Trophoblast cell (in vitro differentiated cells and primary cell): Measurements from ENCODE around the gene FOXL1.
"Not testable (repeated sequence)": the region's sequence is repeated elsewhere in the genome, so short reads cannot be mapped to it uniquely, and the experiment has no call there.

Experiments
- DNase-seq, 2 donors: peaks; one replicate each; pipeline ENCODE4 v3.0.0-alpha.2; 2016
- H2AFZ ChIP-seq: 2 replicates; pipeline ENCODE4 v1.6.1; 2013; ENCODE audit warnings: low read length, moderate library complexity, mild to moderate bottlenecking; ENCODE audit not compliant: insufficient read depth, poor library complexity
- H2AK5ac ChIP-seq: 2 replicates; pipeline ENCODE4 v1.6.1; 2013; ENCODE audit warnings: mild to moderate bottlenecking, low read length
- H2BK120ac ChIP-seq: 2 replicates; pipeline ENCODE4 v1.6.1; 2013; ENCODE audit warnings: low read length, mild to moderate bottlenecking, moderate library complexity; ENCODE audit not compliant: insufficient read depth, poor library complexity
- H2BK12ac ChIP-seq: 2 replicates; pipeline ENCODE4 v1.6.1; 2013; ENCODE audit warnings: mild to moderate bottlenecking, low read length, moderate library complexity
- H2BK5ac ChIP-seq: 2 replicates; pipeline ENCODE4 v1.6.1; 2013; ENCODE audit warnings: low read length, low read depth, moderate library complexity, mild to moderate bottlenecking; ENCODE audit not compliant: poor library complexity
- H3K14ac ChIP-seq: 2 replicates; pipeline ENCODE4 v1.6.1; 2013; ENCODE audit warnings: mild to moderate bottlenecking, low read length
- H3K18ac ChIP-seq: 2 replicates; pipeline ENCODE4 v1.6.1; 2013; ENCODE audit warnings: mild to moderate bottlenecking, low read length
- H3K23ac ChIP-seq: 2 replicates; pipeline ENCODE4 v1.6.1; 2013; ENCODE audit warnings: low read length
- H3K27ac ChIP-seq: 2 replicates; pipeline ENCODE4 v1.5.1; 2013; ENCODE audit warnings: low read depth, mild to moderate bottlenecking, inconsistent platforms, low read length, moderate library complexity
- H3K27me3 ChIP-seq: 2 replicates; pipeline ENCODE4 v1.6.1; 2013; ENCODE audit warnings: inconsistent platforms, mild to moderate bottlenecking, low read length, moderate library complexity; ENCODE audit not compliant: insufficient read depth
- H3K36me3 ChIP-seq, 2 experiments: 1 replicate in 1 of 2; 2 replicates in 1 of 2; pipeline ENCODE4 v1.6.1; 2013; ENCODE audit warnings: low read length in 2 of 2, mild to moderate bottlenecking in 2 of 2, moderate library complexity in 1 of 2; ENCODE audit not compliant: insufficient read depth in 2 of 2, control insufficient read depth in 1 of 2
- H3K4ac ChIP-seq: 2 replicates; pipeline ENCODE4 v1.6.1; 2013; ENCODE audit warnings: low read depth, mild to moderate bottlenecking, low read length, moderate library complexity
- H3K4me1 ChIP-seq, 2 experiments: 1 replicate in 1 of 2; 2 replicates in 1 of 2; pipeline ENCODE4 v1.6.1; 2013; ENCODE audit warnings: low read length in 2 of 2, mild to moderate bottlenecking in 2 of 2, moderate library complexity in 1 of 2; ENCODE audit not compliant: insufficient read depth in 2 of 2, control insufficient read depth in 1 of 2
- H3K4me2 ChIP-seq: 2 replicates; pipeline ENCODE4 v1.6.1; 2013; ENCODE audit warnings: inconsistent platforms, mild to moderate bottlenecking, low read length, moderate library complexity
- H3K4me3 ChIP-seq: 2 replicates; pipeline ENCODE4 v1.5.1; 2013; ENCODE audit warnings: mild to moderate bottlenecking, low read depth, low read length, inconsistent platforms
- H3K79me1 ChIP-seq: one replicate; pipeline ENCODE4 v1.6.1; 2013; ENCODE audit warnings: low read length
- H3K79me2 ChIP-seq: 2 replicates; pipeline ENCODE4 v1.6.1; 2013; ENCODE audit warnings: low read length, mild to moderate bottlenecking; ENCODE audit not compliant: control insufficient read depth, insufficient read depth, poor library complexity
- H3K9ac ChIP-seq: 2 replicates; pipeline ENCODE4 v1.6.1; 2013; ENCODE audit warnings: mild to moderate bottlenecking, low read length
- H3K9me3 ChIP-seq: 2 replicates; pipeline ENCODE4 v1.6.1; 2013; ENCODE audit warnings: low read depth, mild to moderate bottlenecking, control low read depth, inconsistent platforms, low read length; ENCODE audit not compliant: insufficient read depth
- H4K12ac ChIP-seq: 2 replicates; pipeline ENCODE4 v1.6.1; 2013; ENCODE audit warnings: low read depth, mild to moderate bottlenecking, low read length, moderate library complexity
- H4K8ac ChIP-seq: 2 replicates; pipeline ENCODE4 v1.6.1; 2013; ENCODE audit warnings: low read depth, mild to moderate bottlenecking, low read length, moderate library complexity
- H4K91ac ChIP-seq: one replicate; pipeline ENCODE4 v1.6.1; 2013; ENCODE audit warnings: low read depth, mild to moderate bottlenecking, low read length, moderate library complexity
- WGBS: extraction: QIAGEN DNeasy Blood & Tissue Kit; methylation state at CpG from one replicate; pipeline ENCODE4 v1.1.7; 2013; ENCODE audit warnings: missing lambda C conversion rate; ENCODE audit not compliant: insufficient read length, insufficient coverage; ENCODE audit errors: extremely low coverage; 5-methylcytosine and 5-hydroxymethylcytosine counted together

Gene FOXL1

GRCh38 chr16:86587955-86588354 is 9.6 kb downstream of the FOXL1 start:
- H3K27me3 ChIP-seq, H3K79me1 ChIP-seq, H3K79me2 ChIP-seq, H3K4ac ChIP-seq, H3K36me3 ChIP-seq, H3K4me3 ChIP-seq, H3K4me1 ChIP-seq, H3K4me2 ChIP-seq, H2BK12ac ChIP-seq, H2AFZ ChIP-seq, H3K23ac ChIP-seq, H4K12ac ChIP-seq, H2BK5ac ChIP-seq, H3K14ac ChIP-seq, H3K9ac ChIP-seq, H3K9me3 ChIP-seq, H3K18ac ChIP-seq, DNase-seq, H2BK120ac ChIP-seq, H4K91ac ChIP-seq, H2AK5ac ChIP-seq, H3K27ac ChIP-seq, H4K8ac ChIP-seq: not testable (repeated sequence)
- no CpG with 5 or more reads among the region's 3 CpGs for whole genome bisulfite sequencing

- H3K4me1 ChIP-seq = no peaks in the 10 kb centered on the region
- no peak overlapping the region for H3K4ac ChIP-seq
- no peak overlapping the region for H2BK120ac ChIP-seq
- no peaks in the 10 kb centered on the region for H3K79me2 ChIP-seq
- no peaks in the 10 kb centered on the region for H3K27me3 ChIP-seq
- H4K12ac ChIP-seq = no peak overlapping the region
- H3K27ac ChIP-seq = no peak overlapping the region
- no peak overlapping the region for H4K91ac ChIP-seq
- no peak overlapping the region for H2BK5ac ChIP-seq
- H2AFZ ChIP-seq = no peak overlapping the region
- H2AK5ac ChIP-seq = no peak overlapping the region
- no peak overlapping the region for H3K18ac ChIP-seq
- H3K23ac ChIP-seq = no peak overlapping the region
- no peak overlapping the region for H2BK12ac ChIP-seq
- no peak overlapping the region for H3K14ac ChIP-seq
- no peak for DNase-seq
- H3K9me3 ChIP-seq = peaks cover 3% of the 10 kb centered on the region
- no peaks in the 10 kb centered on the region for H3K36me3 ChIP-seq
- no peak overlapping the region for H3K9ac ChIP-seq
- no peak overlapping the region for H4K8ac ChIP-seq
- H3K4me3 ChIP-seq = no peak overlapping the region
- no CpG with 5 or more reads among the region's 4 CpGs for WGBS
- H3K79me1 ChIP-seq = no peaks in the 10 kb centered on the region
- no peak overlapping the region for H3K4me2 ChIP-seq
Measured at GRCh38 chr16:86590501-86591144, 12.3 kb downstream of the FOXL1 start.

GRCh38 chr16:86591270-86591669 is 12.9 kb downstream of the FOXL1 start:
- H2BK120ac ChIP-seq = no peak overlapping the region
- H3K27me3 ChIP-seq = no peaks in the 10 kb centered on the region
- no peak overlapping the region for H2AK5ac ChIP-seq
- no peak overlapping the region for H4K12ac ChIP-seq
- H3K79me2 ChIP-seq = no peaks in the 10 kb centered on the region
- H3K4ac ChIP-seq = no peak overlapping the region
- no peak overlapping the region for H3K14ac ChIP-seq
- H3K79me1 ChIP-seq = no peaks in the 10 kb centered on the region
- no peak for DNase-seq
- no peak overlapping the region for H3K23ac ChIP-seq
- H3K36me3 ChIP-seq = no peaks in the 10 kb centered on the region
- H3K9me3 ChIP-seq = peaks cover 3% of the 10 kb centered on the region
- no peak overlapping the region for H4K8ac ChIP-seq
- no peak overlapping the region for H3K9ac ChIP-seq
- no peak overlapping the region for H3K18ac ChIP-seq
- H3K4me3 ChIP-seq = no peak overlapping the region
- H3K4me2 ChIP-seq = no peak overlapping the region
- no peak overlapping the region for H3K27ac ChIP-seq
- no peak overlapping the region for H2BK5ac ChIP-seq
- no peak overlapping the region for H2AFZ ChIP-seq
- H3K4me1 ChIP-seq = no peaks in the 10 kb centered on the region
- H4K91ac ChIP-seq = no peak overlapping the region
- no peak overlapping the region for H2BK12ac ChIP-seq
- WGBS = no CpG with 5 or more reads among the region's 4 CpGs

- Histone ChIP-seq H3K9ac (no peak overlapping the region), H2BK5ac (no peak overlapping the region), H3K18ac (no peak overlapping the region), H4K8ac (no peak overlapping the region), H3K4me1 (no peaks in the 10 kb centered on the region), H2AFZ (no peak overlapping the region), H3K4me2 (no peak overlapping the region), H3K9me3 (no peaks in the 10 kb centered on the region), H3K36me3 (no peaks in the 10 kb centered on the region), H3K27me3 (no peaks in the 10 kb centered on the region), H3K14ac (no peak overlapping the region), H4K12ac (no peak overlapping the region), H2BK120ac (no peak overlapping the region), H4K91ac (no peak overlapping the region), H3K79me1 (no peaks in the 10 kb centered on the region), H3K79me2 (no peaks in the 10 kb centered on the region), H3K23ac (no peak overlapping the region), H2AK5ac (no peak overlapping the region), H3K4ac (no peak overlapping the region), H3K27ac (no peak overlapping the region), H2BK12ac (no peak overlapping the region), H3K4me3 (no peak overlapping the region)
- WGBS = no CpG with 5 or more reads among the region's 13 CpGs
- DNase-seq = no peak
Measured at GRCh38 chr16:86593913-86594620, 15.7 kb downstream of the FOXL1 start.
